Fibroblast of skin of left quadriceps (primary cell): ENCODE data around the gene DNM3.

Experiments used
- DNase-seq, 2 experiments: peaks; one replicate each; pipeline ENCODE4 v3.0.0-alpha.2; 2013; ENCODE audit warnings: low read depth in 2 of 2

The DNM3 gene

DNA sequence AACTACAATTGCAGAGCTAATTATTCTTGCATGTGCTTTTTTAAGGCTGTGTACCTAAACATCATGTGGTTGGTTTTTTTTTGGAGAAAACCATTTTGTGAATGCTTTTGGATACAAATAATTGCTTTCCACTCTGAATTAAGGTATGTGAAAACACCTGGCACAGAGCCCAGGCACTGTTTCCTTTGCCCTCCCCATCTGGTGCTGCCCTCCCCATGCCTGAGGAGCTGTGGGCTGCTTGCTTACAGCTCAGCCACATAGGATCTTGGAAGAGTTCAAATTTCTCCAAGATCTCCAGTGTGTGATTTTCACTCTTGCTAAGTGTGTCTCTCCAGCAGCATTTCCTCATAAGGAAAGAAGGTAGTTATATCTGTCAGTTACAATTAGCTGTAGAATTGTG lies 27.8 kb downstream of the DNM3 start:
- DNase-seq, result no peak

GRCh38 chr1:171871848-171872247 lies 30.6 kb downstream of the DNM3 start:
- no peak for DNase-seq

DNA sequence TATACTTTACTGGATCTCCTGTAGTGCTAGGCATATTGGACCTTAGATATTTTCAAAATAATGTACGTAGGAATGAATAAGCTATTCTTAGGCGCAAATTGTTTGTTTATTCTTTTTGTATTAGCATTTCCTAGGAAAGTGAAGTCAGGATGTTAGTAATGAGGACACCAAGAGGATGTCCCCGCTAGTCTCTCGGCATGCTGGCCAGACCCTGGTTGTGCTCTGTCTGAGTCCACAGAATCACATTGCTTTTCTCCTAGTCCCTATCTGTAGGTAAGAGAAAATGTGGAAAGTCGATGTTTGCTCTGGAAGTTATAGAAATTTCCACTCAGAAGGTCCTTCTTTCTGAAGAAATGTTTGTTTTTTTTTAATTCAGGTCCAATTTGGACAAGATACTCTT lies 31.1 kb downstream of the DNM3 start:
- DNase-seq, result no peak

DNA sequence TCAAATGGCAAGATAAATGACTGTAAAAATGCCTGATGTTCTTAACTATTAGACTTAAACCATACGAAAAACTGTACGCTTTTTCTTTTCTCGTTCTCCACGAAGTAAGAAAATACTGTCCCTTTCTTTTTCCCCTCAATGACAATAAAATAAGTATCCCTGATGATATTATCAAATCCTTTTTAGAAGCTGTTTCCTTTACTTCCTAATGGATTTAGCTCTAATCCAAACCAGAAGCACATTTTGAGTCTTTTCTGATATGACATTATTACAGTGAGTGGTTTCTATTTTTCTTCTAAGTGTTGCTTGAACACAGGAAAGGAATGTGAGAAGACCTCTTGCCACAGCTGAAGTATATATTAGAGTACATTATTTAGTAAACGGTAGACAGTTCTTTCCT lies 32.4 kb downstream of the DNM3 start:
- no peak for DNase-seq

DNA sequence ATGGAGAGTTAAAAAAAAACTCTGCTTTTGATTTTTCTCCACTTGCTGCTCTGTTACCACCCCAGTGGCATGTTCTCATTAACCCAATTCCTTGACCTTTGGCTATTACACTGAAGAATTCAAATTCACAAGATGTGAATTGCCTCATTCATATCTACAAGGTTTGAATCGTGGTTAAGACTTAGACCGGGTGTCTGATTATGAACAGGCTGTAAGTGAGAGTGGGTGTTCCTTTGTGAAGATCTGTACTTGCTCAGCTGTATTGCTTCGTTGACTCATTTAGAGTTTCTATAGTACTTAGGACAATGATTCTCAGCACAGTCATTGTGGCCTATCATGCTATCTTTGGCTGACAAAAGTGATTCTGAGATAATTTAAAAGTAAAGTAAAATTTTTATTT lies 36.4 kb downstream of the DNM3 start:
- DNase-seq, result no peak

DNA sequence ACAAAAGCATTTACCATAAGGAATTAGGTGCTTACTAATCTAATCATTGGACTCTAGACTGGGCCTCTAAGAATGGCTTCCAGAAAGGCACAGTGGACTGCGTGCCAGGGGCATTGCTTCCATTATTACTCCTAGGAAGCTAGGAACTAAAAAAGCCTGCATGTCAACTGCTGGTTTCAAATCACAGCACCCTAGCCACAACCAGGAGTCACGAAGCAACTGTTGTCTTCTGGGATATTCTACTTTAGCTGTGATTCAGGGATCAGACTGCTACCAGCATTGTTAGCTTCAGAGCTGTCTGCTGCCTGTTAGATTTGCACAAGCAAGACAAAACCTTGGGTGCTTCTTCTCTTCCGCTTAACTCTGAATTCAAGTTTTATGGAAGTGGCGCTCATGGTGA lies 38.3 kb downstream of the DNM3 start:
- no peak for DNase-seq

- DNase-seq, result no peak
Measured at GRCh38 chr1:171881442-171881841, 40.1 kb downstream of the DNM3 start.

DNA sequence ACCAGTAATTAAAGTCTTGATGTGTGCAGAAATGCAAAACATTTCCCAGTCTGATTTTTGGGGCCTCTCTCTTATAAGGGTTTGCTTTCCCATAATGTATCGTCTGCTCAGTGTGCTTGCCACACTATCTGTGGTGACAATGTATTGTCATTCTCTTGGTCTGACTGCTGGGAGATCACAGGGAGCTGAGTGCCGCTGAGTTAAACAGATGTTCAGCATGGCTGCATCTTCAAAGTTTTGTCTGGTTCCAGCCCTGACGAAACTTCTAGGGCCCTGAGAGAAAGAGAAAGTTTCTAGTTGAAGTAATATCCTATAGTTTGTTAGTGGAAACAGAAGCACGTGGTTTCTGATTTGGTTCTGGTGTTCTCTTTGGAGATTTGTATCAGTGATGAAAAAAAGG lies 42.6 kb downstream of the DNM3 start:
- no peak for DNase-seq

DNA sequence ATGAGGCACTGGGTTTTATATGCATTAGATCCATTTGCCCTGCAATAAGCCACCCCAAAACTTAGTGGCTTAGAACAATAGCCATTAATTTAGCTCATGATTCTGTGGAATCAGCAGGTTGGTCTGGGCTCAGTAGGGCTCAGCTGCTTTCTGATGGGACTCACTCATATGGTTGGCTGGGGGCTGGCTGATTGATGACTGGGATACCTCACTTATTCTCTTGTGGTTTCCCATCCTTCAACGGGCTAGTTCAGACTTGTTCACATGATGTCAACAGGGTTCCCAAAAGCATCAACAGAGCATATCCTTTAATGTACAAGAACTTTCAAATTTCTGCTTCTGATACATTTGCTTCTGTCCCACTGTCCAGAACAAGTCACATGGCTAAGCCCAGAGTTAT lies 43.2 kb downstream of the DNM3 start:
- DNase-seq, result no peak

DNA sequence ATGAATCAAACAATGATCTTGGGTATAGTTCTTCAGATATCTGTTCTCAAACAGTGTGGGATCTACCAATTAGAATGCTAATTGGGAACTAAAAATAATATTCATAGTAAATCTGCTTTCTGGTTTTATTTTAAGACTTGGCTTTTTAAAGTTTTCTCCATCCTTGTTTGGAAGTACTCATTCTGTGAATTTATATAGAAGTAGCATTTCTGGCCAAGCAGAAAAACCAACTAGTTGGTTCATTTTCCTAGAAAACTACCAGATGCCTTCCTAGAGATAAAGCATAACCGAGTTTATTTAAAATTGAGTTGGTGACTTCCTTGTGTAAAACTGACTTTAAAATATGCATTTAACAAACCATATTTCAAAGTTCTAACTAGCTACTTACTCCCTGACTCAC lies 48.8 kb downstream of the DNM3 start:
- no peak for DNase-seq

- DNase-seq, result no peak
Measured at GRCh38 chr1:171896936-171897703, 55.8 kb downstream of the DNM3 start.

DNA sequence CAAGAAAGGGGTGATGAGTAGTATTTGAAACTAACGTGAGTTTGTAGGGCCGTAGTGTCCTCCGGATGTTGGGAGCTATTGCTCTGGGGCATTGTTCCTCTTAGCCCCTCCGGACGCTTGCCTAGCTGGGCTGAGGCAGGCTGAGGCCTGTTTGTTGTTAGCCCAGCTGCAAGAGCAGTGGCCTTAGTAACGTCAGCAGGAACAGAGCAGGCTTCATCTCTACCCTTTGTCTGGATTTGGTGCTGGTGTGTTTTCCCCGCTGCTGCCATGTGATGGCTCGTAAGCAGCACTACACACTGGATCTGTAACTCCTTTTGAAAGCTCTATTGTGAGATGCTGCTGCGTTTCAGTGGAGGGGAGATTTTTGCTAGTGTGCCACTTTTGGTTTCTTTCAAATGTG lies 57.6 kb downstream of the DNM3 start:
- DNase-seq, result no peak

DNA sequence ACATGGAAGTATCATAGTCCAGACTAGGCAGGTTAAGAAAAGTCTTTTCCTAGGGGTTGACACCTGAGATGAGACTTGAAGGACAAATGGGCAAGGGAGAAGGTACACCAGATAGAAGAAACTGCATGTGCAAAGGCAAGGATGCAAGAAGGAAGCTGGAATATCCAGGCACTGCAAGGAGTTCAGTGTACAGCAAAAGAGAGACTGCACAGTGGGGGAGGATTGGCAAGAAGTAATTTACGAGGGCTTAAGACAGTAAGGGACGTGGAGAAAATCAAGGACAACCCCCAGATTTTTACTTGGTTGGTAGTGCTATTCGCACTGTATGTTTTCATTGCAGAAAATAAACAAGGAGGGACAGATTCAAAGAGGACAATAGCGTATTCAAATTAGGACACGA lies 58.5 kb downstream of the DNM3 start:
- no peak for DNase-seq

DNA sequence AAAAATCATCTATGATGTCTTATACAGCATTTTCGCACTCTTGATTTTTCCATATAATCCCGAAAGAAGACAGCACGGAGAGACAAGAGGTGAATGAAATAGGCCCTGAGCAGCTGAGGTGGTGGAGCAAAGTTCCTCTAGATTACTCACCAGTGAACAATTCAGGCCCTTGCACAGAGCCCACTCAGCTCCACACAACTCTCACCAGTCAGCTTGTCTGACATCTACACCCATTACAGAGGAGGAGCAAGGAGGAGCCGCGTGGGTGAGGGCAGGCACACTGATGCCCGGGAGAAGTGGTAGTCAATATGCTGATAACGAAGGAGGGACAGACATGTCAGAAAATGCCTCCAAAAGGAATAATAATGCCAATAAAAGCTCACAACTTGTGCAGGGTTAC lies 59.9 kb downstream of the DNM3 start:
- DNase-seq, result no peak

- no peak for DNase-seq
Measured at GRCh38 chr1:171902527-171902926, 61.2 kb downstream of the DNM3 start.

DNA sequence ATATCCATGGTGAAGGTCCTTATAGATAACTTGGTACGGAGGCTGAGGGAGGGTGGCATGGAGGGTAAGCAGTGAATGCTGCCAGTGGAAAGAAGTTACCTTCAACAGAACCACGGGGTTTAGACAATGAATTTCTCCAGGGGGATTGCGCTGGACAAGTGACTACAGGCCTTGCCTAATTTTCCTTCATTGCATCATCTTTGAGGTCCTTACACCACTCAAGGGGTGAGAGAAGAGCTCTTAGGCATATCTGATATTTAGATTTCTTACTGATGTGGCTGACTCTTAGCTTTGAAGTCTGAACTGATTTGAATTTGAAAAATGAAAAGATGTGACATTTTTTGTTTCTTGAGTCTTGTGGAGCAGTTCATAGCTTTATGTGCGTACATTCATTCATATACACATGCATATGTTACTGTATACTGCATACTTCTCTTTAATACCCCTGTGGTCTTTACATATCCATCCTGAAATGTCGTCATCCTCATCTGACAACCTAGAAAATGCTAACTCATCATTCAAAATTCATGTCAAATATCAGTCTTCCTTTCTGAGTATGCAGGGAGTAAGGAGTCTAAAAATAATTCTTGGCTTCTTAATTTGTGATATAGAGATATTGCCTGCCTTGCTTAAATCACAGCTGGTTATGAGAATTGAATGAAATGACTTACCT lies 63.6 kb downstream of the DNM3 start:
- no peak for DNase-seq

GRCh38 chr1:171909711-171910110 lies 68.4 kb downstream of the DNM3 start:
- no peak for DNase-seq

- no peak for DNase-seq
Measured at GRCh38 chr1:171910786-171911185, 69.5 kb downstream of the DNM3 start.

DNA sequence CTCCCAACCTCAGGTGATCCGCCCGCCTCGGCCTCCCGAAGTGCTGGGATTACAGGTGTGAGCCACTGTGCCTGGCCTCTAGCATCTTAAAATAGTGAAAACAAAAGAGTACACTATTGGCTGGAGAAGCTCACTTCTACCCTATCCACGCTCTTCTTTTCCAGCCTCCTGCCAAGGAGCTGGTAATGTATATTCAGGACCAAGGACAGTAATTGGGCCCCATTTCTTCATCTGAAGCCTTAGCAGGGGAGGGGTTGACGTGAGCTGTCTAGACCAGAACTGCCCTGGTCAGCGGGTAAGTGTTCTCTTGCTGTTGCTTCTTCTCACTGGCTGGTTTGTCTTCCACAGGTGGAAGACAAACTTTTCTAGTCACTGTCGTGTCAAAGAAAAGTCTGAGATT lies 70.2 kb downstream of the DNM3 start:
- DNase-seq, result no peak

DNA sequence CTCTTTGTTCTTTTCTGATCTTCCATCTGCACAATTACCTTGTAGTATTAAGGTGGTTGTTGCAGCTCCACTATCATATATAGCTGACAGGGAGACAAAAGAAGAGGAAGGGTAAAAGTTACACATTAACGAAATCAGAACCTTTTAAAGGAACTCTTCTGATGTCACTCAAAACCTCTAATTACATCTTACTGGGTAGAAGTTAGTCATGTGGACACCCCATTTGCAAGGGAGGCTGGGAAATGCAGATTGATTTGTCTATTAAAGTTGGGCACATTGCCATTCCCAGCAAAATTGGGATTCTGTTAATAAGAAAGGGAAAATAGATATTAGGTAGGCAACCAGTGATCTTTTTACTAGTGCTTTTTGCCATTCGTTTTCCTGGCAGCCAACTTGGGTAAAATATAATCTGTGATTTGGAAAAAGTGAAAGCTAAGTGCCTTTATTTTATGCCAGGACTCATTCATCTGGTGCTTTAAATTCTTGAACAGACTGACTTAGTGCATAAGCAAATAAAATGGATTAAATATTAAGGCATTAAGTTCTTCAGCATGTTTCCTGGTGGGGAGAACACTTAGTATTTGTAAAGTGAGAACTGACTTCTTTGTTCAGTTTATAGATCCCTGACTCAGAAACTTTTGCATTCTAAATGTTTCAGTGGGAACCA lies 71.3 kb downstream of the DNM3 start:
- DNase-seq, result no peak

GRCh38 chr1:171913385-171913784 lies 72.1 kb downstream of the DNM3 start:
- no peak for DNase-seq

- DNase-seq, result no peak
Measured at GRCh38 chr1:171916315-171916771, 75.0 kb downstream of the DNM3 start.

- DNase-seq, result no peak
Measured at GRCh38 chr1:171917331-171917730, 76.0 kb downstream of the DNM3 start.
